Progenitor cell of endocrine pancreas (in vitro differentiated cells): ENCODE results near the gene KRTAP9-6. TPM values are rescaled to one million over a fixed set of nuclear protein-coding genes. Genes with fewer than 3 reads are reported as not detected.
"Not testable (repeated sequence)": the region's sequence is repeated elsewhere in the genome, so short reads cannot be mapped to it uniquely, and the experiment has no call there.

Experiments
- DNase-seq: peaks from one replicate; pipeline ENCODE4 v3.0.0; 2021; ENCODE audit warnings: low spot score; ENCODE audit not compliant: unreplicated experiment
- H3K27ac Mint-ChIP-seq: 2 replicates; pipeline ENCODE4 v1.8.0; 2021; ENCODE audit warnings: mild to moderate bottlenecking, moderate library complexity, mixed read lengths
- H3K27me3 Mint-ChIP-seq: 2 replicates; pipeline ENCODE4 v1.8.0; 2021; ENCODE audit warnings: mixed read lengths
- H3K36me3 Mint-ChIP-seq: 2 replicates; pipeline ENCODE4 v1.8.0; 2022; ENCODE audit warnings: mixed read lengths; ENCODE audit not compliant: insufficient read depth
- H3K4me1 Mint-ChIP-seq: 2 replicates; pipeline ENCODE4 v1.8.0; 2021; ENCODE audit warnings: low read depth, mixed read lengths
- H3K4me3 Mint-ChIP-seq: 2 replicates; pipeline ENCODE4 v1.8.0; 2021; ENCODE audit warnings: low read depth, mild to moderate bottlenecking, moderate library complexity, mixed read lengths
- H3K9me3 Mint-ChIP-seq: 2 replicates; pipeline ENCODE4 v1.8.0; 2021; ENCODE audit warnings: low read depth, mixed read lengths
- total RNA-seq: library from RNA; stranded (reverse); gene quantifications from 2 replicates; pipeline ENCODE4 v1.2.1, GENCODE V29; 2021
- TF ChIP-seq, protein P1 (sequence below): fragments of 200-600 bp; sonication (generic); IDR thresholded peaks from one replicate; pipeline ENCODE4 v1.5.0; 2021; ENCODE audit warnings: antibody characterized with exemption, mild to moderate bottlenecking; ENCODE audit not compliant: unreplicated experiment

The KRTAP9-6 gene
- total RNA-seq, 1 donor from 2014 or later: not detected

- Mint-ChIP-seq H3K27me3 (peaks cover 14% of the 10 kb centered on the region), H3K4me1 (no peaks in the 10 kb centered on the region), H3K36me3 (no peaks in the 10 kb centered on the region), H3K27ac (no peak overlapping the region), H3K9me3 (no peaks in the 10 kb centered on the region), H3K4me3 (no peak overlapping the region)
- DNase-seq: no peak
- TF ChIP-seq, protein P1, sequence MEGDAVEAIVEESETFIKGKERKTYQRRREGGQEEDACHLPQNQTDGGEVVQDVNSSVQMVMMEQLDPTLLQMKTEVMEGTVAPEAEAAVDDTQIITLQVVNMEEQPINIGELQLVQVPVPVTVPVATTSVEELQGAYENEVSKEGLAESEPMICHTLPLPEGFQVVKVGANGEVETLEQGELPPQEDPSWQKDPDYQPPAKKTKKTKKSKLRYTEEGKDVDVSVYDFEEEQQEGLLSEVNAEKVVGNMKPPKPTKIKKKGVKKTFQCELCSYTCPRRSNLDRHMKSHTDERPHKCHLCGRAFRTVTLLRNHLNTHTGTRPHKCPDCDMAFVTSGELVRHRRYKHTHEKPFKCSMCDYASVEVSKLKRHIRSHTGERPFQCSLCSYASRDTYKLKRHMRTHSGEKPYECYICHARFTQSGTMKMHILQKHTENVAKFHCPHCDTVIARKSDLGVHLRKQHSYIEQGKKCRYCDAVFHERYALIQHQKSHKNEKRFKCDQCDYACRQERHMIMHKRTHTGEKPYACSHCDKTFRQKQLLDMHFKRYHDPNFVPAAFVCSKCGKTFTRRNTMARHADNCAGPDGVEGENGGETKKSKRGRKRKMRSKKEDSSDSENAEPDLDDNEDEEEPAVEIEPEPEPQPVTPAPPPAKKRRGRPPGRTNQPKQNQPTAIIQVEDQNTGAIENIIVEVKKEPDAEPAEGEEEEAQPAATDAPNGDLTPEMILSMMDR: no peak
Measured at GRCh38 chr17:41267711-41268110, 2.5 kb downstream of the KRTAP9-6 start.

- H3K9me3 Mint-ChIP-seq, H3K4me3 Mint-ChIP-seq, H3K27me3 Mint-ChIP-seq, H3K36me3 Mint-ChIP-seq, DNase-seq, H3K4me1 Mint-ChIP-seq, H3K27ac Mint-ChIP-seq: not testable (repeated sequence)
Measured at GRCh38 chr17:41271323-41271722, 6.1 kb downstream of the KRTAP9-6 start.

DNA sequence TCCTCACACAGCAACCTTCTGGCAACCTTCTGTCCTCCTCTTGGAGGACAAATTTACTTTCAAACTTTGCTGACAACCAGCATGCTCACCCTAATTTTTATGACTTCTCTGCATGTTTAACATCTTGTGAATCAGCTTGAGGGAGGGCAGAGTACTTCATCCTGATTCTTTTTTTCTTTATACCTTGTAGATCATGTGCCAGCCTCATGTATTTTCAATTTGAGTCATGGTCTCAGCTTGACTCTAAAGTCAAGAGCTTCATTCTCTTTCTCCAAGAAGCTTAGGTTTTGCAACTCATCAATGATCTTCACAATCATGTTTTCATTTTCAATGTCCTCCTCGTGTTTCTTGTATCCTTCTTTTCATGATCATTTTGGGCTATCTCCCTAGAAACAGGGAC, 6.7 kb downstream of the KRTAP9-6 start:
- DNase-seq: no peak
- TF ChIP-seq, protein P1: no peak
- Mint-ChIP-seq H3K27me3 (peaks cover 10% of the 10 kb centered on the region), H3K9me3 (no peaks in the 10 kb centered on the region), H3K36me3 (no peaks in the 10 kb centered on the region), H3K4me1 (no peaks in the 10 kb centered on the region), H3K27ac (no peak overlapping the region), H3K4me3 (no peak overlapping the region)

DNA sequence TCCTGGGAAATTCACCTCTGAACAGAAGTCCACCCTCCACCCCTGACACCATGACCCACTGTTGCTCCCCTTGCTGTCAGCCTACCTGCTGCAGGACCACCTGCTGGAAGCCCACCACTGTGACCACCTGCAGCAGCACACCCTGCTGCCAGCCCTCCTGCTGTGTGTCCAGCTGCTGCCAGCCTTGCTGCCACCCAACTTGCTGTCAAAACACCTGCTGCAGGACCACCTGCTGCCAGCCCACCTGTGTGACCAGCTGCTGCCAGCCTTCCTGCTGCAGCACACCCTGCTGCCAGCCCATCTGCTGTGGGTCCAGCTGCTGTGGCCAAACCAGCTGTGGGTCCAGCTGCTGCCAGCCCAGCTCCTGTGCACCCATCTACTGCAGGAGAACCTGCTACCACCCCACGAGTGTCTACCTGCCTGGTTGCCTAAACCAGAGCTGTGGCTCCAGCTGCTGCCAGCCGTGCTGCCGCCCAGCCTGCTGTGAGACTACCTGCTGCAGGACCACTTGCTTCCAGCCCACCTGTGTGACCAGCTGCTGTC, 10.5 kb downstream of the KRTAP9-6 start, which contains the start of gene KRTAP9-7:
KRTAP9-7 (plus strand) TSS at position 51 of the 543 bp plus-strand sequence; CDS start at position 51, 0 bp downstream.
- not testable (repeated sequence) for H3K4me3 Mint-ChIP-seq, H3K36me3 Mint-ChIP-seq, H3K4me1 Mint-ChIP-seq, H3K27ac Mint-ChIP-seq, DNase-seq, H3K9me3 Mint-ChIP-seq
- H3K27me3 Mint-ChIP-seq: peaks cover 15% of the 10 kb centered on the region

DNA sequence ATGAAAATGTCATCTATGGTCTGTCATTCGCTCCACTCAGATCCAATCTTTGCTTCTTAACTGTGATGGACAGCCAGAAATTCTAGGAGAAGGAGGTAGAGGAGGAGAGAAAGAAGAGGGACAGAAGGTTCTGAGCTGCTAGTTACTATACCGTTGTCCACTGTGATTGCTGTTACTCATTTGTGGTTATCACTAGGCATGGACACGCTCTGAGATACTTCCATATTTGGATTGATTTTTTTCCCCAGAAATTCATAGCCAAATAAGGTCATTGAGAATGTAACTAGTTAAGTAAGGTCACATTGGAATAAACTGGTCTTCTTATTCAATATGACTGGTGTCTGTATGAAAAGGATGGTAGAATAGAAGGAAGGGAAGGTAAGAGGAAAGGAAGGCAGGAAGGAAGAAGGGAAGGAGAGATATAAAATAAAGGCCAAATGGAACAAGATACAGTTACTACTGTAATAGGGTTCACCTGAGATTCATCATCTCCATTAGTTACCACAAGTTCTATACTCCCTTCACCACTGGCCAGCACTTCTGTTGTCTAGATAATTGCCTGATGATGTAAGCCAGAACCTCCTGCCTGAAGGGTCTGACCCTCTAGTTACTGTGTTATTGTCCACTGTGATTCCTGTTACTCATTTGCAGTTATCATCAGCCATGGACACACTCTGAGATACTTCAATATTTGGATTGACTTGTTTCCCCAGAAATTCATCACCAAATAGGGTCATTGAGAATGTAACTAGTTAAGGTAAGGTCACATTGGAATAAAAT, 13.2 kb downstream of the KRTAP9-6 start:
- TF ChIP-seq, protein P1: no peak
- no peak overlapping the region for H3K4me3 Mint-ChIP-seq
- H3K36me3 Mint-ChIP-seq: no peaks in the 10 kb centered on the region
- H3K9me3 Mint-ChIP-seq: no peaks in the 10 kb centered on the region
- DNase-seq: no peak
- peaks cover 15% of the 10 kb centered on the region for H3K27me3 Mint-ChIP-seq
- H3K4me1 Mint-ChIP-seq: no peaks in the 10 kb centered on the region
- H3K27ac Mint-ChIP-seq: no peak overlapping the region

DNA sequence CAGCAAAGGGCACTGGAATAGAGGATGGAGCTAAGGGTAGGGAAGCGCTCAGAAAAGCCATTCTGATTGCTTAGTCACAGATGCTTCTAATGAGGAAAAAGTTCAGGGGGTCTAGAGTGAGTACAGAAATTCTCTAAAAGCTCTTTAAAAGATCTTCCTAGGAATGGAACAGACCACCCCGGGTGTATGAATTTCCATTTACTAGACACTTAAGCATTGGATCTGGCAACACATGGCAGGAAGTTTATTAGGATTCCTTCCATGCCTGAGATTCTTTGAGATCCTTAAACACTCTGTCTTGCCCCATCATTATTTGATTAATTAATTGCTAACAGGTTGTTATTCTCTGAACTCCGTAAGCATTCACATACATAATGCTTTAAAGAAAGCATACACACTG, 18.9 kb downstream of the KRTAP9-6 start:
- Mint-ChIP-seq H3K27me3 (peaks cover 1% of the 10 kb centered on the region), H3K36me3 (no peaks in the 10 kb centered on the region), H3K4me3 (no peak overlapping the region), H3K27ac (no peak overlapping the region), H3K4me1 (peaks cover 4% of the 10 kb centered on the region), H3K9me3 (no peaks in the 10 kb centered on the region)
- TF ChIP-seq, protein P1: no peak
- DNase-seq: no peak
